Fibroblast of gingiva (primary cell): ENCODE data around the gene PDE10A.

Source experiments
- DNase-seq: peaks from one replicate; pipeline ENCODE4 v3.0.0-alpha.2; 2011; ENCODE audit warnings: low read depth

The PDE10A gene

GRCh38 chr6:165655191-165655590 is 7.8 kb downstream of the PDE10A start:
- no peak for DNase-seq

- no peak for DNase-seq
Measured at GRCh38 chr6:165654144-165654543, 8.9 kb downstream of the PDE10A start.

GRCh38 chr6:165653607-165654006 is 9.4 kb downstream of the PDE10A start:
- DNase-seq, result no peak

- DNase-seq, result no peak
Measured at GRCh38 chr6:165653196-165653595, 9.8 kb downstream of the PDE10A start.

GRCh38 chr6:165652766-165653165 is 10.3 kb downstream of the PDE10A start:
- no peak for DNase-seq

- no peak for DNase-seq
Measured at GRCh38 chr6:165649166-165650137, 13.6 kb downstream of the PDE10A start.

- DNase-seq, result no peak
Measured at GRCh38 chr6:165647041-165647440, 16.0 kb downstream of the PDE10A start.

- no peak for DNase-seq
Measured at GRCh38 chr6:165645919-165646318, 17.1 kb downstream of the PDE10A start.

- no peak for DNase-seq
Measured at GRCh38 chr6:165644586-165645266, 18.3 kb downstream of the PDE10A start.

GRCh38 chr6:165643015-165643414 is 20.0 kb downstream of the PDE10A start:
- DNase-seq, result no peak

- DNase-seq, result no peak
Measured at GRCh38 chr6:165641672-165642156, 21.3 kb downstream of the PDE10A start.

- no peak for DNase-seq
Measured at GRCh38 chr6:165640806-165641205, 22.2 kb downstream of the PDE10A start.

- no peak for DNase-seq
Measured at GRCh38 chr6:165638530-165638929, 24.5 kb downstream of the PDE10A start.

- no peak for DNase-seq
Measured at GRCh38 chr6:165637586-165637985, 25.5 kb downstream of the PDE10A start.

- no peak for DNase-seq
Measured at GRCh38 chr6:165636402-165637048, 26.5 kb downstream of the PDE10A start.

- DNase-seq, result no peak
Measured at GRCh38 chr6:165635965-165636364, 27.1 kb downstream of the PDE10A start.

- no peak for DNase-seq
Measured at GRCh38 chr6:165634101-165634880, 28.8 kb downstream of the PDE10A start.

- no peak for DNase-seq
Measured at GRCh38 chr6:165632194-165632593, 30.8 kb downstream of the PDE10A start.

GRCh38 chr6:165630544-165630953 is 32.5 kb downstream of the PDE10A start:
- no peak for DNase-seq

GRCh38 chr6:165628955-165629354 is 34.1 kb downstream of the PDE10A start:
- no peak for DNase-seq

GRCh38 chr6:165627366-165627765 is 35.7 kb downstream of the PDE10A start:
- no peak for DNase-seq

- DNase-seq, result no peak
Measured at GRCh38 chr6:165626711-165627110, 36.3 kb downstream of the PDE10A start.
